Cardiac muscle cell (in vitro differentiated cells and primary cell): Measurements from ENCODE around the gene DCDC2B. TPM values are rescaled to one million over a fixed set of nuclear protein-coding genes. Genes with fewer than 3 reads are reported as not detected.

ENCODE experiments used
- DNase-seq, 2 donors: peaks; one replicate each; pipeline versions ENCODE4 v3.0.0 to v3.0.0-alpha.2; 2010 to 2017; ENCODE audit warnings: low read depth in 1 of 2, low spot score in 1 of 2
- H3K27ac ChIP-seq: fragments of 200-600 bp; sonication (generic); 2 replicates; pipeline ENCODE4 v1.5.1; 2016
- H3K27me3 ChIP-seq: fragments of 200-600 bp; sonication (generic); 2 replicates; pipeline ENCODE4 v1.6.0; 2016; ENCODE audit warnings: control low read depth
- H3K36me3 ChIP-seq: fragments of 200-600 bp; sonication (generic); 2 replicates; pipeline ENCODE4 v1.5.1; 2016; ENCODE audit warnings: control low read depth
- H3K4me1 ChIP-seq: fragments of 200-600 bp; sonication (generic); 2 replicates; pipeline ENCODE4 v1.8.1; 2017; ENCODE audit warnings: low read depth, mild to moderate bottlenecking, mixed run types
- H3K4me3 ChIP-seq: fragments of 200-600 bp; sonication (generic); 2 replicates; pipeline ENCODE4 v1.5.1; 2016; ENCODE audit warnings: mild to moderate bottlenecking
- H3K9me3 ChIP-seq: fragments of 200-600 bp; sonication (generic); 2 replicates; pipeline ENCODE4 v1.5.1; 2017; ENCODE audit warnings: low read depth, mild to moderate bottlenecking, control low read depth
- polyA plus RNA-seq: library from polyadenylated mRNA; unstranded; fragments of >200 nt; fragmentation: Nextera tagmentation; extraction: Ambion mirVana; gene quantifications from 2 replicates; pipeline ENCODE4 v1.2.1, GENCODE V29; 2016
- total RNA-seq: library from RNA; depleted of rRNA; stranded (reverse); fragments of >200 nt; gene quantifications from 2 replicates; pipeline ENCODE4 v1.2.3, GENCODE V29; 2016
- TF ChIP-seq, protein P1 (sequence below): IDR thresholded peaks from 2 replicates; pipeline ENCODE4 v1.5.1; 2012; ENCODE audit warnings: low read depth, mild to moderate bottlenecking, low read length

The DCDC2B gene
- total and polyA plus RNA-seq, 2 experiments from 2014 or later = 0.72 TPM; not detected in 1

DNA sequence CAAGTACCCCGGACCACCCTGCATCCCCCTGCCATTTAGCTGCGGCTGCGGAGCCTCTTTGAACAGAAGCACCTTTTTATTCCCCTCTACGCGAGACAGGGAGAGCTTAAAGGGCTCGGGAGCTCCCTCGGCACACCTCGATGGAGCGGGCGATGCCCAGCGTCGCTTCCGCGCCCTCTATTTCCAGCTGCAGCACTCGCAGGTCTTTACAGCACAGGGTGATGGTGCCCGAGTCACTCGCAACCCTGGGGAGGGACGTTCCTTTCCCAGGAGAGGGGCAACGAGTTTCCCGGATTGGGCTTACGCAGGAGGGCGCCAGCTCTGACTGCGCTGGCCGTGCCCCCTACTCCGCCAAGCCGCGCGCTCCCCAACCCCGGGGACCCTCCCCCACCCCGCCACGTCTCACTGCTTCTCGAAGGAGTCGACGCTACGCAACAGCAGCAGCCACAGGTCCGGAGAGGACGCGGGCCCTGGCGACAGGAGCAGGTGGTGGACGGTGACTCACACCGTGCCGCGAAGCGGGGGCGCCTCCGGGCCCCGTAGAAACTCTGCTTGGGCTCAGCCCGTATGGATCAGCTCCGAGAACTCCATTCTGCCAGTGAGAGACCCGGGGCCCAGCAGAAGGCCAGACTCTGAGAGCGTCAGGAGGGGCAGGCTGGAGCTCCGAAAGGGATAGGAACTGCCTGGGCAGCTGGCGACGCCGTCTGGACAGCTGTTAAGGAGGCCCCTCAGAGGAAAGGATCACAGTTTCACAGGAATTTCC is 32.3 kb downstream of the DCDC2B start:
- Histone ChIP-seq H3K4me3 (peak overlapping the region; percentile 42), H3K4me1 (peaks cover 10% of the 10 kb centered on the region), H3K27me3 (no peaks in the 10 kb centered on the region), H3K27ac (peak overlapping the region; percentile 26), H3K36me3 (no peaks in the 10 kb centered on the region), H3K9me3 (no peaks in the 10 kb centered on the region)
- TF ChIP-seq, protein P1, sequence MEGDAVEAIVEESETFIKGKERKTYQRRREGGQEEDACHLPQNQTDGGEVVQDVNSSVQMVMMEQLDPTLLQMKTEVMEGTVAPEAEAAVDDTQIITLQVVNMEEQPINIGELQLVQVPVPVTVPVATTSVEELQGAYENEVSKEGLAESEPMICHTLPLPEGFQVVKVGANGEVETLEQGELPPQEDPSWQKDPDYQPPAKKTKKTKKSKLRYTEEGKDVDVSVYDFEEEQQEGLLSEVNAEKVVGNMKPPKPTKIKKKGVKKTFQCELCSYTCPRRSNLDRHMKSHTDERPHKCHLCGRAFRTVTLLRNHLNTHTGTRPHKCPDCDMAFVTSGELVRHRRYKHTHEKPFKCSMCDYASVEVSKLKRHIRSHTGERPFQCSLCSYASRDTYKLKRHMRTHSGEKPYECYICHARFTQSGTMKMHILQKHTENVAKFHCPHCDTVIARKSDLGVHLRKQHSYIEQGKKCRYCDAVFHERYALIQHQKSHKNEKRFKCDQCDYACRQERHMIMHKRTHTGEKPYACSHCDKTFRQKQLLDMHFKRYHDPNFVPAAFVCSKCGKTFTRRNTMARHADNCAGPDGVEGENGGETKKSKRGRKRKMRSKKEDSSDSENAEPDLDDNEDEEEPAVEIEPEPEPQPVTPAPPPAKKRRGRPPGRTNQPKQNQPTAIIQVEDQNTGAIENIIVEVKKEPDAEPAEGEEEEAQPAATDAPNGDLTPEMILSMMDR = no peak
- peak; percentile 44 to 56 for DNase-seq

DNA sequence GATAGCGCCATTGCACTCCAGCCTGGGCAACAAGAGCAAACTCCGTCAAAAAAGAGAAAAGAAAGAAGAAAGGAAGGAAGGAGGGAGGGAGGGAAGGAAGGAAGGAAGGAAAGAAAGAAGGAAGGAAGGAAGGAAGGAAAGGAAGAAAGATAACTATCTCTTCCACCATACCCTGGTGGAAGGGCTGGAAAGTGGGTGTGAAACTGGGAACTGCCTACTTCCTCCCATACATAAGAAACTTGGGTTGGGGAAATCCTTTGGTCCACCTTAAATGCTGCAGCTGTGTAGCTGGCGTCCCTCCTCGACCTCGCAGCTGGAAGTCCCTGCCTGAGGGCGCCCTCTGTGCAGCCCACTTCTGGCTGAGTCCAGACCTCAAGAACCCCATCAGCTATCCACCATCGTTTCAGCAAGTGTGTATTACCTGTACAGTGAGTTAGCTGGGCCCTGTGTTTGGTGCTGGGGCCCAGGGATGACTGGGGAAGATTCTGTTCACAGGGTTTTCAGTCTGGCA is 33.5 kb downstream of the DCDC2B start:
- Histone ChIP-seq H3K9me3 (no peaks in the 10 kb centered on the region), H3K27ac (no peak overlapping the region), H3K4me1 (peaks cover 10% of the 10 kb centered on the region), H3K36me3 (no peaks in the 10 kb centered on the region), H3K4me3 (no peak overlapping the region), H3K27me3 (no peaks in the 10 kb centered on the region)
- DNase-seq = peak; percentile 36 to 38
- TF ChIP-seq, protein P1 = no peak

DNA sequence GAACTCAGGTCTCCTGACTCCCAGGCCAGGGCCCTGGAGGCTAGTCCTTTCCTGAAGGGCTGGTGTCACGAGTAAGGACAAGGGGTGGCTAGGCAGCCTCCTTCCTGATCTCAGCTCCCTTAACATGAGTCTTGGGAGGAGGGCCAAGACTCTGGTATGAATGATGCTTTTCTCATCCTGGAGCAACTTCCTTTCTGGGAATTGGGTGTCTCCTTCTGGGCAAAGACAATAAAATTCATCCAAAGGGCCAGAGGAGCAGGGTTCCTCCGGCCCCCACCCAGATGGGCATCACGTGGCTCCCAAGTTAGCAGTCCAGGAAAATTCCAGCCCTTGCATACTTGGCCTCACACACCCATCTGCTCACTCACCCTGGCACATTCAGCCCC is 38.0 kb downstream of the DCDC2B start, which contains the start of gene FAM167B:
FAM167B (plus strand) TSS at position 335 of the 386 bp plus-strand sequence. CDS start 200 bp downstream, outside the sequence.
- Histone ChIP-seq H3K27me3 (no peaks in the 10 kb centered on the region), H3K9me3 (no peaks in the 10 kb centered on the region), H3K4me1 (peaks cover 11% of the 10 kb centered on the region), H3K4me3 (no peak within 1 kb of the TSS), H3K27ac (no peak within 1 kb of the TSS), H3K36me3 (no peaks in the 10 kb centered on the region)
- peak in 1 of 2 donors; percentile 80 for DNase-seq
- TF ChIP-seq, protein P1 = no peak

DNA sequence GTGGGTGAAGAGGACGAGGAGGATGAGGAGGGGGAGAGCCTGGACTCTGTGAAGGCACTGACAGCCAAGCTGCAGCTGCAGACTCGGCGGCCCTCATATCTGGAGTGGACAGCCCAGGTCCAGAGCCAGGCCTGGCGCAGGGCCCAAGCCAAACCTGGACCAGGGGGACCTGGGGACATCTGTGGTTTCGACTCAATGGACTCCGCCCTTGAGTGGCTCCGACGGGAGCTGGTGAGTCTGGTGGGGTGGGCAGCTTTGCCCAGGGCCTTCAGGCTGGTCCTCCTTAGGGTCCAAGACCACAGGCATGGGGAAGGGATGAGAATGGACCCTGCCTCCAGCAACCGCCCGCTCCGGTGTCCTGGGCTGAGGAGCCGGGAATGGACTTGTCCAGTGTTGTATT is 38.6 kb downstream of the DCDC2B start:
- TF ChIP-seq, protein P1 = no peak
- H3K4me1 ChIP-seq = peaks cover 11% of the 10 kb centered on the region
- no peak overlapping the region for H3K4me3 ChIP-seq
- no peaks in the 10 kb centered on the region for H3K27me3 ChIP-seq
- DNase-seq = no peak
- H3K9me3 ChIP-seq = no peaks in the 10 kb centered on the region
- H3K27ac ChIP-seq = no peak overlapping the region
- no peaks in the 10 kb centered on the region for H3K36me3 ChIP-seq

DNA sequence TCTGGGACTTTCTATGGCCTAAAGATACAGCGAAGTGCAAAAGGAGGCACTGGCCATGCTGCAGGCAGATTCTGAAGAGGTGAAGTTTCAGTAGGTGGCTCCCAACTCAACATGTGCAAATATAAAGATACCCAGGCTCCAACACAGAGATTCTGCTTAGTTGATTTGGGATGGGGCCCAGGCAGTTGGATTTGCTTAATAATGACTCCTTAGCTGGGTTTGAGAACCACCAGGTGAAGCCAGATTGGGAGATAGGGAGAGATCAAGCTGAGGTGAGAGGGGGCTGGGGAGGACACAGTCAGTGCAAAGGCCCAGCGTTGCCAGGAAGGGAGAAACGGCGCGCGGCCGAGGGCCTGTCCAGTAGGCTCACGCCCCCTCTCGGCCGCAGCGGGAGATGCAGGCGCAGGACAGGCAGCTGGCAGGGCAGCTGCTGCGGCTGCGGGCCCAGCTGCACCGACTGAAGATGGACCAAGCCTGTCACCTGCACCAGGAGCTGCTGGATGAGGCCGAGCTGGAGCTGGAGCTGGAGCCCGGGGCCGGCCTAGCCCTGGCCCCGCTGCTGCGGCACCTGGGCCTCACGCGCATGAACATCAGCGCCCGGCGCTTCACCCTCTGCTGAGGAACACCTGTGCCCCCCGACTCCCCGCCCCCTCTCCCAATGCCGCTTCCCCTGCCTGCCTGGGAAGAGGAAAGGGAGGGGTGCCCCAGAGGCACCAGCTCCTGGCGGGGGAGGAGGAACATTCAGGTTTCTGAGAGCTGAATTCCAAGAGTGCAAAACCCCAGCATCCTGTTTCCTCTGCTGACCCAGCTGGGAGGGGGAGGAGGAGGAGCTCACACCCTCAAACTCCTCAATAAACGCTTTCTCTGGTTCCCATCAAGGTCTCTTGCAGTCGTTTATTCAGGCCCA is 39.3 kb downstream of the DCDC2B start:
- Histone ChIP-seq H3K4me3 (no peak overlapping the region), H3K27ac (no peak overlapping the region), H3K36me3 (no peaks in the 10 kb centered on the region), H3K9me3 (no peaks in the 10 kb centered on the region), H3K4me1 (peaks cover 11% of the 10 kb centered on the region), H3K27me3 (no peaks in the 10 kb centered on the region)
- TF ChIP-seq, protein P1 = peak; percentile 84
- peak; percentile 75 to 76 for DNase-seq
